ENCODE data around the gene ATP8B4. TPM values are rescaled to one million over a fixed set of nuclear protein-coding genes. Genes with fewer than 3 reads are reported as not detected.

ATP8B4 gene
- total and polyA plus RNA-seq, 4 donors = 1.9 to 19.7 (median 12.4) TPM

DNA sequence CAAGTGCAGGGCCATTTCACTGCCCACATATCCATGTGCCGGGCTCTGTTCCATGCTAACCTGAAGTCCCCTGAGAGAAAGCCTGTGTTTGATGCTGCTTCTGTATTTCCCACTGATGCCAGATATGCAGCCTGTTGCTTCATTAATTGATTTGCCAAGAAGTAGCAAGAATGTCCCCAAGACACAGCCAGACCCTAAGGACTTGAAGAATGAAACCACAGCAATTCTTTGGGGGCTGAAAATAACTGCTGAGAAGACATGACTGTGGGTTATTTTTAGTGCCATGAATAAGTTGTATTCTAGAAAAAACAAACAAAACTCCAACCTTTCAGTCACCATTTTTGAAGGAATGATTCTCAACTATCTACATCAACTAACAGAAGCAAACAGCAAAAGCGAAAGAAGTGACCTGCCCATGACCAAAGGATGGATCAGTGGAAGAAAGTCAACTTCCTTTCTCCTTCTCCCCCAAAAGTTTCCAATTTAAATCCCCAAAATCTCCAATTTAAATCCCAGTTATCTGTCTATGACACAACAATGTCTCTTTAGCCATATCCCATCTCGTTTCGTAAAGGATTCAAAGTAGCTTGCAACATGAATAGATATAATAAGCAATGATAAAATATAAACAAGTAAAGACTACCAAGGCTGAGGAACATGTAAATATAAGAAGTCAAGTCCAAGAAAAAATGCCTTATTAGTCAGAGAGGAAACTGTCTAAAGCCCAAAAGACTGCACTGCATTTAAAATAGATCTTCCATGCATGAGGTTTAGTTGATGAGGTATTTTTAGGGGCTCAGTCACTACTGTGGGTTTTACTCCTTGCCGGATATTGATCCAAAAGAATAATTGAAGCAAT, 271.4 kb downstream of the ATP8B4 start:
- H3K36me3 ChIP-seq (ENCODE audit: control insufficient read depth in 4 of 4, insufficient read depth in 3 of 4, low read depth in 1 of 4, low read length in 3 of 4) = peaks cover 0 to 1% (median 0%) of the 10 kb centered on the region in 4 donors
- DNase-seq (ENCODE audit: low spot score) = no peak
- no peaks in the 10 kb centered on the region for H3K4me1 ChIP-seq (ENCODE audit: control insufficient read depth in 4 of 4, insufficient read depth in 4 of 4, low read length in 3 of 4)
- no peak overlapping the region for H3K27ac ChIP-seq (ENCODE audit: low read depth in 1 of 2, low read length in 2 of 2)
- no peaks in the 10 kb centered on the region for H3K9me3 ChIP-seq (ENCODE audit: control insufficient read depth in 4 of 4, low read length in 3 of 4)
- no peaks in the 10 kb centered on the region for H3K27me3 ChIP-seq (ENCODE audit: control insufficient read depth in 4 of 4, insufficient read depth in 4 of 4, low read length in 3 of 4)
- H3K4me3 ChIP-seq (ENCODE audit: low read depth in 1 of 3, low read length in 3 of 3) = no peak overlapping the region
- TF ChIP-seq NR2F2 (IDR thresholded peaks at IDR 0.05) (no peak), CTCF (IDR thresholded peaks at IDR 0.05; ENCODE audit: low read depth, low read length, missing input control) (no peak), FOXA2 (IDR thresholded peaks at IDR 0.05) (no peak), EGR1 (IDR thresholded peaks at IDR 0.05; ENCODE audit: low read depth in 2 of 2) (no peak), REST (IDR thresholded peaks at IDR 0.05) (no peak), YY1 (IDR thresholded peaks at IDR 0.05) (no peak), RXRA (IDR thresholded peaks at IDR 0.05) (no peak), TAF1 (conservative IDR thresholded peaks at IDR 0.05) (no peak), JUND (IDR thresholded peaks at IDR 0.05) (no peak), FOXA1 (IDR thresholded peaks at IDR 0.05) (no peak), RAD21 (IDR thresholded peaks at IDR 0.05) (no peak), HNF4G (IDR thresholded peaks at IDR 0.05) (no peak), SP1 (IDR thresholded peaks at IDR 0.05) (no peak), HNF4A (conservative IDR thresholded peaks at IDR 0.05) (no peak)
- TF ChIP-seq, protein P1, sequence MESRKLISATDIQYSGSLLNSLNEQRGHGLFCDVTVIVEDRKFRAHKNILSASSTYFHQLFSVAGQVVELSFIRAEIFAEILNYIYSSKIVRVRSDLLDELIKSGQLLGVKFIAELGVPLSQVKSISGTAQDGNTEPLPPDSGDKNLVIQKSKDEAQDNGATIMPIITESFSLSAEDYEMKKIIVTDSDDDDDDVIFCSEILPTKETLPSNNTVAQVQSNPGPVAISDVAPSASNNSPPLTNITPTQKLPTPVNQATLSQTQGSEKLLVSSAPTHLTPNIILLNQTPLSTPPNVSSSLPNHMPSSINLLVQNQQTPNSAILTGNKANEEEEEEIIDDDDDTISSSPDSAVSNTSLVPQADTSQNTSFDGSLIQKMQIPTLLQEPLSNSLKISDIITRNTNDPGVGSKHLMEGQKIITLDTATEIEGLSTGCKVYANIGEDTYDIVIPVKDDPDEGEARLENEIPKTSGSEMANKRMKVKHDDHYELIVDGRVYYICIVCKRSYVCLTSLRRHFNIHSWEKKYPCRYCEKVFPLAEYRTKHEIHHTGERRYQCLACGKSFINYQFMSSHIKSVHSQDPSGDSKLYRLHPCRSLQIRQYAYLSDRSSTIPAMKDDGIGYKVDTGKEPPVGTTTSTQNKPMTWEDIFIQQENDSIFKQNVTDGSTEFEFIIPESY (IDR thresholded peaks at IDR 0.05) = no peak
- 83% methylated on average over 5 of the region's 5 CpGs for WGBS
- H3K9ac ChIP-seq (ENCODE audit: low read depth in 1 of 2, low read length in 2 of 2) = no peak overlapping the region

GRCh38 chr15:49844390-49844789, 274.6 kb downstream of the ATP8B4 start:
- Histone ChIP-seq H3K4me3 (ENCODE audit: low read depth in 1 of 3, low read length in 3 of 3) (no peak overlapping the region), H3K4me1 (ENCODE audit: control insufficient read depth in 4 of 4, insufficient read depth in 4 of 4, low read length in 3 of 4) (no peaks in the 10 kb centered on the region), H3K36me3 (ENCODE audit: control insufficient read depth in 4 of 4, insufficient read depth in 3 of 4, low read depth in 1 of 4, low read length in 3 of 4) (peaks cover 0 to 1% (median 0%) of the 10 kb centered on the region in 4 donors), H3K27me3 (ENCODE audit: control insufficient read depth in 4 of 4, insufficient read depth in 4 of 4, low read length in 3 of 4) (no peaks in the 10 kb centered on the region), H3K9me3 (ENCODE audit: control insufficient read depth in 4 of 4, low read length in 3 of 4) (peaks cover 0 to 7% (median under 1%) of the 10 kb centered on the region in 4 donors), H3K9ac (ENCODE audit: low read depth in 1 of 2, low read length in 2 of 2) (no peak overlapping the region), H3K27ac (ENCODE audit: low read depth in 1 of 2, low read length in 2 of 2) (no peak overlapping the region)
- DNase-seq (ENCODE audit: low spot score) = no peak
- 62% methylated on average over 7 of the region's 7 CpGs for WGBS
- TF ChIP-seq ATF3 (IDR thresholded peaks at IDR 0.05) (no peak), JUND (IDR thresholded peaks at IDR 0.05) (no peak), HNF4A (conservative IDR thresholded peaks at IDR 0.05) (no peak), RAD21 (IDR thresholded peaks at IDR 0.05) (no peak), REST (IDR thresholded peaks at IDR 0.05) (no peak)
- TF ChIP-seq, protein P1 (IDR thresholded peaks at IDR 0.05) = no peak

All from liver (tissue), 9 donors.